HCT116 (cell line): ENCODE measurements around the gene CES1. TPM values are rescaled to one million over a fixed set of nuclear protein-coding genes. Genes with fewer than 3 reads are reported as not detected.

Source experiments
- ATAC-seq: fragments of 200-7000 bp; cut with Tn5 transposase; 2 replicates; pipeline ENCODE4 v1.9.1; 2020; ENCODE audit warnings: mild to moderate bottlenecking, moderate library complexity
- BruUV-seq: library from RNA; stranded (reverse); fragments of 400-500 nt; replicated peaks from 2 replicates; lab custom pipeline; 2021; lab: Mats Ljungman, UMichigan
- CTCF ChIA-PET: fragments of 300-600 bp; sonication (Branson Sonifier 250); formaldehyde crosslinking; loops from one replicate; lab custom pipeline; 2021; ENCODE audit warnings: antibody characterized with exemption; lab: Charles Lee
- POLR2A ChIA-PET: fragments of 300-600, 350-600 bp; sonication (Branson Sonifier 250); formaldehyde crosslinking; loops from one replicate; lab custom pipeline; 2021; ENCODE audit warnings: antibody characterized with exemption; lab: Charles Lee
- RAD21 ChIA-PET, 2 experiments: fragments of 300-600 bp; sonication (Branson Sonifier 250); formaldehyde crosslinking; loops; one replicate each; lab custom pipeline; 2023; ENCODE audit warnings: low total read pairs in 2 of 2; ENCODE audit not compliant: uncharacterized antibody in 2 of 2, unreplicated experiment in 2 of 2, low non-redundant PET in 1 of 2; lab: Charles Lee
- DNase-seq: peaks from one replicate; pipeline ENCODE4 v3.0.0-alpha.2; 2010; ENCODE audit warnings: low read depth, low spot score
- H2AFZ ChIP-seq: fragments of 200-600 bp; shearing (Covaris generic), sonication (generic); 2 replicates; pipeline ENCODE4 v1.6.1; 2017; ENCODE audit warnings: low read depth, mixed run types, mixed read lengths, antibody characterized with exemption, low read length; ENCODE audit not compliant: poor library complexity, severe bottlenecking
- H3K27ac ChIP-seq: 2 replicates; pipeline ENCODE4 v1.5.1; 2012; ENCODE audit warnings: low read depth, low read length
- H3K27me3 ChIP-seq: fragments of 200-600 bp; sonication (generic); 2 replicates; pipeline ENCODE4 v1.6.1; 2016; ENCODE audit warnings: mixed run types, low read length, mixed read lengths; ENCODE audit not compliant: insufficient read depth
- H3K36me3 ChIP-seq, 2 experiments: fragments of 200-500 bp in 1 of 2; fragments of 200-600 bp in 1 of 2; sonication (Bioruptor generic) in 1 of 2; sonication (generic) in 1 of 2; 2 replicates each; pipeline versions ENCODE4 v1.5.1 to v1.6.1; 2014 to 2016; ENCODE audit warnings: low read length in 2 of 2, inconsistent platforms in 1 of 2, mixed read lengths in 1 of 2, mixed run types in 1 of 2; ENCODE audit not compliant: insufficient read depth in 2 of 2, control insufficient read depth in 1 of 2
- H3K4me1 ChIP-seq, 2 experiments: fragments of 200-600 bp in 1 of 2; sonication (generic) in 1 of 2; 2 replicates each; pipeline versions ENCODE4 v1.5.1 to v1.6.1; 2012 to 2017; ENCODE audit warnings: low read length in 2 of 2, inconsistent platforms in 1 of 2, mild to moderate bottlenecking in 1 of 2, mixed read lengths in 1 of 2, mixed run types in 1 of 2, moderate library complexity in 1 of 2; ENCODE audit not compliant: insufficient read depth in 2 of 2, control insufficient read depth in 1 of 2
- H3K4me2 ChIP-seq: fragments of 200-600 bp; sonication (generic); 2 replicates; pipeline ENCODE4 v1.6.1; 2017; ENCODE audit warnings: mixed run types, low read length, mixed read lengths
- H3K4me3 ChIP-seq, 2 experiments: fragments of 200-600 bp in 1 of 2; sonication (generic) in 1 of 2; replicated peaks in 1 of 2; 2 replicates each; pipeline ENCODE4 v1.5.1; 2011 to 2016; ENCODE audit warnings: low read length in 2 of 2, control low read depth in 1 of 2, low read depth in 1 of 2, mild to moderate bottlenecking in 1 of 2, mixed read lengths in 1 of 2, mixed run types in 1 of 2
- H3K79me2 ChIP-seq: fragments of 200-600 bp; sonication (generic); 2 replicates; pipeline ENCODE4 v1.6.1; 2017; ENCODE audit warnings: mild to moderate bottlenecking, mixed run types, low read length, moderate library complexity, mixed read lengths; ENCODE audit not compliant: insufficient read depth
- H3K9ac ChIP-seq: fragments of 200-600 bp; sonication (generic); 2 replicates; pipeline ENCODE4 v1.6.1; 2016; ENCODE audit warnings: low read length, mixed read lengths
- H3K9me2 ChIP-seq: fragments of 200-600 bp; sonication (generic), shearing (Covaris generic); 2 replicates; pipeline ENCODE4 v1.6.1; 2017; ENCODE audit warnings: mixed run types, mild to moderate bottlenecking, moderate library complexity; ENCODE audit not compliant: insufficient read depth
- H3K9me3 ChIP-seq, 2 experiments: fragments of 200-500 bp in 1 of 2; fragments of 200-600 bp in 1 of 2; sonication (Bioruptor generic) in 1 of 2; sonication (generic) in 1 of 2; 2 replicates each; pipeline ENCODE4 v1.6.1; 2014 to 2017; ENCODE audit warnings: low read length in 2 of 2, mixed read lengths in 2 of 2, inconsistent platforms in 1 of 2, low read depth in 1 of 2, mild to moderate bottlenecking in 1 of 2, mixed run types in 1 of 2, moderate library complexity in 1 of 2; ENCODE audit not compliant: control insufficient read depth in 1 of 2, insufficient read depth in 1 of 2
- H4K20me1 ChIP-seq: fragments of 200-600 bp; sonication (generic), shearing (Covaris generic); 2 replicates; pipeline ENCODE4 v1.6.1; 2017; ENCODE audit warnings: mixed run types, mild to moderate bottlenecking, moderate library complexity; ENCODE audit not compliant: insufficient read depth
- CBX3 ChIP-seq: IDR thresholded peaks from 2 replicates; pipeline ENCODE4 v1.6.1; 2012; ENCODE audit warnings: low read depth
- CEBPB ChIP-seq: IDR thresholded peaks from 2 replicates; pipeline ENCODE4 v1.6.1; 2012; ENCODE audit warnings: low read depth
- EGR1 ChIP-seq: IDR thresholded peaks from 2 replicates; pipeline ENCODE4 v1.6.1; 2012; ENCODE audit warnings: low read depth
- ELF1 ChIP-seq: IDR thresholded peaks from 2 replicates; pipeline ENCODE4 v1.6.1; 2012; ENCODE audit warnings: low read depth, borderline replicate concordance
- JUND ChIP-seq: IDR thresholded peaks from 2 replicates; pipeline ENCODE4 v1.6.1; 2012
- POLR2A ChIP-seq: IDR thresholded peaks from 2 replicates; pipeline ENCODE4 v1.7.0; 2011; ENCODE audit warnings: borderline replicate concordance; ENCODE audit not compliant: insufficient read depth, insufficient read length; ENCODE audit errors: extremely low read depth
- POLR2AphosphoS5 ChIP-seq: IDR thresholded peaks from 2 replicates; pipeline ENCODE4 v1.6.1; 2011; ENCODE audit warnings: mild to moderate bottlenecking, low read depth, low read length, moderate library complexity
- RAD21 ChIP-seq: IDR thresholded peaks from 2 replicates; pipeline ENCODE4 v1.6.1; 2012; ENCODE audit warnings: low read depth, mild to moderate bottlenecking
- REST ChIP-seq: IDR thresholded peaks from 2 replicates; pipeline ENCODE4 v1.6.1; 2012; ENCODE audit warnings: low read depth
- SIN3A ChIP-seq: IDR thresholded peaks from 2 replicates; pipeline ENCODE4 v1.6.1; 2012; ENCODE audit warnings: low read depth
- SP1 ChIP-seq: IDR thresholded peaks from 2 replicates; pipeline ENCODE4 v1.6.1; 2012; ENCODE audit warnings: low read depth
- TCF7L2 ChIP-seq: IDR thresholded peaks from 2 replicates; pipeline ENCODE4 v1.7.0; 2011; ENCODE audit warnings: borderline replicate concordance, inconsistent platforms; ENCODE audit not compliant: insufficient read depth, insufficient read length; ENCODE audit errors: extremely low read depth
- YY1 ChIP-seq: IDR thresholded peaks from 2 replicates; pipeline ENCODE4 v1.6.1; 2011; ENCODE audit warnings: low read length, low read depth, moderate library complexity, mild to moderate bottlenecking; ENCODE audit not compliant: insufficient replicate concordance; ENCODE audit errors: extremely low read depth
- ZFX ChIP-seq: fragments of 450-650 bp; IDR thresholded peaks from 2 replicates; pipeline ENCODE4 v1.6.1; 2017
- ZNF274 ChIP-seq: fragments of 200-500 bp; sonication (Bioruptor generic); IDR thresholded peaks from 2 replicates; pipeline ENCODE4 v1.6.1; 2014; ENCODE audit warnings: mild to moderate bottlenecking, low read depth, low read length, inconsistent platforms
- intact Hi-C: fragments of 100-400 bp; cut with micrococcal nuclease; formaldehyde crosslinking; loops from 2 replicates; pipeline ENCODE4 v1.10.0; 2022
- total RNA-seq: library from RNA; stranded (reverse); gene quantifications from one replicate; pipeline ENCODE4 v1.2.1, GENCODE V29; 2021; ENCODE audit not compliant: unreplicated experiment
- TF ChIP-seq, protein P1 (sequence below), 3 experiments: fragments of 200-600 bp in 1 of 3; sonication (generic) in 1 of 3; IDR thresholded peaks in 2 of 3; conservative IDR thresholded peaks in 1 of 3; 2 replicates each; pipeline ENCODE4 v1.5.1; 2012 to 2017; ENCODE audit warnings: low read depth in 2 of 3, low read length in 2 of 3, antibody characterized with exemption in 1 of 3, borderline replicate concordance in 1 of 3, control low read depth in 1 of 3, mild to moderate bottlenecking in 1 of 3, mixed read lengths in 1 of 3, mixed run types in 1 of 3, moderate library complexity in 1 of 3; ENCODE audit not compliant: insufficient read depth in 1 of 3
- TF ChIP-seq, protein P2 (sequence below): IDR thresholded peaks from 2 replicates; pipeline ENCODE4 v1.6.1; 2012

Gene CES1
- total RNA-seq, 1 experiment from 2014 or later = 1.8 TPM

DNA sequence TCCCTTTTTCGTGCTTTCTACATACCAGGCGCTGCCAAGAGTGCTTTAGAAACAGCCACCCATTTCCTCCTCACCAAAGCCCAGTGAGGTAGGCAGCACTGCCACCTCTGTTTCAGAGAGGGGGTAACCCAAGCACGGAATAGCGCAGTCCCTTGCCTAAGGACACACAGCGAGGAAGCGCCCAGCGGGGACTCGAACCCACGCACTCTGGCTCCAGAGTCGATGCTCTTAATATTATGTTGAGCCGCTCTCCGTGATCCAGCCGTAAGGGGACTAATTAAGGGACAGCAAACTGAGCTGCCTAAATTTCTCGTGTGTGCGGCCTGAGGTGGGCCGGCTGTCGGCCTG, 497 bp downstream of the CES1 start:
- ChIA-PET CTCF (interaction anchor here (1.5 kb wide), 1 partner anchor 368 kb away, joined by 4 read pairs; no protein-coding TSS in a partner anchor), RAD21 (no interaction called here), POLR2A (no interaction called here)
- intact Hi-C loops = loop anchor here (5.0 kb wide), 1 partner anchor 70 kb away; no protein-coding TSS in a partner anchor
- Histone ChIP-seq H4K20me1 (no peaks in the 10 kb centered on the region), H3K4me1 (no peaks in the 10 kb centered on the region), H3K79me2 (no peaks in the 10 kb centered on the region), H3K27me3 (no peaks in the 10 kb centered on the region), H3K4me3 (no peak overlapping the region), H3K36me3 (no peaks in the 10 kb centered on the region), H2AFZ (no peak overlapping the region), H3K27ac (no peak overlapping the region), H3K9ac (no peak overlapping the region), H3K9me3 (no peaks in the 10 kb centered on the region), H3K4me2 (no peak overlapping the region), H3K9me2 (no peaks in the 10 kb centered on the region)
- ATAC-seq (no peak), DNase-seq (no peak)
- TF ChIP-seq RAD21 (no peak), SP1 (no peak), JUND (no peak), ZNF274 (no peak), SIN3A (no peak), TCF7L2 (no peak), REST (no peak), EGR1 (no peak), ELF1 (no peak), CEBPB (no peak), POLR2AphosphoS5 (no peak), CBX3 (no peak), YY1 (no peak), ZFX (no peak), POLR2A (no peak)
- TF ChIP-seq, protein P1, sequence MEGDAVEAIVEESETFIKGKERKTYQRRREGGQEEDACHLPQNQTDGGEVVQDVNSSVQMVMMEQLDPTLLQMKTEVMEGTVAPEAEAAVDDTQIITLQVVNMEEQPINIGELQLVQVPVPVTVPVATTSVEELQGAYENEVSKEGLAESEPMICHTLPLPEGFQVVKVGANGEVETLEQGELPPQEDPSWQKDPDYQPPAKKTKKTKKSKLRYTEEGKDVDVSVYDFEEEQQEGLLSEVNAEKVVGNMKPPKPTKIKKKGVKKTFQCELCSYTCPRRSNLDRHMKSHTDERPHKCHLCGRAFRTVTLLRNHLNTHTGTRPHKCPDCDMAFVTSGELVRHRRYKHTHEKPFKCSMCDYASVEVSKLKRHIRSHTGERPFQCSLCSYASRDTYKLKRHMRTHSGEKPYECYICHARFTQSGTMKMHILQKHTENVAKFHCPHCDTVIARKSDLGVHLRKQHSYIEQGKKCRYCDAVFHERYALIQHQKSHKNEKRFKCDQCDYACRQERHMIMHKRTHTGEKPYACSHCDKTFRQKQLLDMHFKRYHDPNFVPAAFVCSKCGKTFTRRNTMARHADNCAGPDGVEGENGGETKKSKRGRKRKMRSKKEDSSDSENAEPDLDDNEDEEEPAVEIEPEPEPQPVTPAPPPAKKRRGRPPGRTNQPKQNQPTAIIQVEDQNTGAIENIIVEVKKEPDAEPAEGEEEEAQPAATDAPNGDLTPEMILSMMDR (IDR thresholded peaks at IDR 0.05 in 2 of 3, conservative IDR thresholded peaks at IDR 0.05 in 1 of 3; ENCODE audit: borderline replicate concordance in 1 of 3, insufficient read depth in 1 of 3, low read depth in 2 of 3, low read length in 2 of 3) = no peak
- TF ChIP-seq, protein P2, sequence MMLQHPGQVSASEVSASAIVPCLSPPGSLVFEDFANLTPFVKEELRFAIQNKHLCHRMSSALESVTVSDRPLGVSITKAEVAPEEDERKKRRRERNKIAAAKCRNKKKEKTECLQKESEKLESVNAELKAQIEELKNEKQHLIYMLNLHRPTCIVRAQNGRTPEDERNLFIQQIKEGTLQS = no peak
- no TSS peak for BruUV-seq
